ENCODE data around the gene PHF1.
"Not testable (repeated sequence)": the region's sequence is repeated elsewhere in the genome, so short reads cannot be mapped to it uniquely, and the experiment has no call there.

Gene PHF1

GRCh38 chr6:33410711-33411631 is at the start of gene PHF1:
TSS of gene PHF1 (plus strand) at chr6:33411014. CDS start at chr6:33412264, 1,250 bp downstream.
- DNase-seq (ENCODE audit: extremely low read depth in 1 of 2, low read depth in 1 of 2), result peak in 1 of 2 donors; percentile 74

- DNase-seq (ENCODE audit: extremely low read depth in 1 of 2, low read depth in 1 of 2), result not testable (repeated sequence)
Observed at GRCh38 chr6:33363486-33363885, 47.3 kb upstream of the PHF1 start.

- not testable (repeated sequence) for DNase-seq (ENCODE audit: extremely low read depth in 1 of 2, low read depth in 1 of 2)
Observed at GRCh38 chr6:33364475-33365205, 46.2 kb upstream of the PHF1 start.

GRCh38 chr6:33365206-33365971 is 45.4 kb upstream of the PHF1 start:
- not testable (repeated sequence) for DNase-seq (ENCODE audit: extremely low read depth in 1 of 2, low read depth in 1 of 2)

- DNase-seq (ENCODE audit: extremely low read depth in 1 of 2, low read depth in 1 of 2), result no peak
Observed at GRCh38 chr6:33367009-33367714, 43.7 kb upstream of the PHF1 start.

- not testable (repeated sequence) for DNase-seq (ENCODE audit: extremely low read depth in 1 of 2, low read depth in 1 of 2)
Observed at GRCh38 chr6:33367715-33368025, 43.1 kb upstream of the PHF1 start.

GRCh38 chr6:33371901-33372300 is 38.9 kb upstream of the PHF1 start:
- not testable (repeated sequence) for DNase-seq (ENCODE audit: extremely low read depth in 1 of 2, low read depth in 1 of 2)

GRCh38 chr6:33372526-33373123 is 38.2 kb upstream of the PHF1 start:
- DNase-seq (ENCODE audit: extremely low read depth in 1 of 2, low read depth in 1 of 2), result no peak

- no peak for DNase-seq (ENCODE audit: extremely low read depth in 1 of 2, low read depth in 1 of 2)
Observed at GRCh38 chr6:33373960-33374910, 36.6 kb upstream of the PHF1 start.

GRCh38 chr6:33375143-33375671 is 35.6 kb upstream of the PHF1 start:
- DNase-seq (ENCODE audit: extremely low read depth in 1 of 2, low read depth in 1 of 2), result no peak

GRCh38 chr6:33377171-33377570 is 33.6 kb upstream of the PHF1 start:
- no peak for DNase-seq (ENCODE audit: extremely low read depth in 1 of 2, low read depth in 1 of 2)

GRCh38 chr6:33379184-33379583 is 31.6 kb upstream of the PHF1 start:
- DNase-seq (ENCODE audit: extremely low read depth in 1 of 2, low read depth in 1 of 2), result not testable (repeated sequence)

GRCh38 chr6:33380272-33380981 is 30.4 kb upstream of the PHF1 start:
- DNase-seq (ENCODE audit: extremely low read depth in 1 of 2, low read depth in 1 of 2), result no peak

GRCh38 chr6:33383427-33384185 is 27.2 kb upstream of the PHF1 start:
- no peak for DNase-seq (ENCODE audit: extremely low read depth in 1 of 2, low read depth in 1 of 2)

- DNase-seq (ENCODE audit: extremely low read depth in 1 of 2, low read depth in 1 of 2), result no peak
Observed at GRCh38 chr6:33384581-33385020, 26.2 kb upstream of the PHF1 start.

- no peak for DNase-seq (ENCODE audit: extremely low read depth in 1 of 2, low read depth in 1 of 2)
Observed at GRCh38 chr6:33390173-33390572, 20.6 kb upstream of the PHF1 start.

GRCh38 chr6:33390767-33391277 is 20.0 kb upstream of the PHF1 start:
- DNase-seq (ENCODE audit: extremely low read depth in 1 of 2, low read depth in 1 of 2), result no peak

Measured in activated CD8-positive, alpha-beta memory T cell treated with anti-CD3 and anti-CD28 coated beads for 1 hour (primary cell).